ENCODE data around the gene PLCB1.
A peak's percentile ranks its signal among the peaks of the same experiment; 100 is the strongest.

PLCB1 gene

DNA sequence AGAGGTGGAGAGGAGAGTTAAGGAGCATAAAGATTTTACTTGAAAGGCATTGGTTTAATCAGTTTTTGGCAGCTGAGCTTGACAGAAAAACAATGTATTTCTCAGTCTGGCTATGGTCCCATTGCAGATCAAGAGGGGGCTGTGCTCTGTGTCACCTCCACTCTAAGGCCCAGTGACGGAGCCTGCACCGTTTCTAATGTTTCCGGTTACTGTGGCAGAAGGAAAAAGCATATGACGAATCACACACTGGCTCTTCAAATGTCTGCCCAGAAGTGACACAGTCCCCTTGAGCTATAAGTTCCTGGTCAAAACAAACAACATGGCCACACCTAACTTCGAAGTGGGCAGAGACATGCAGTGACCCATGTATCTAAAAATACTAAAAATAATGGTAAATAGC is 372.0 kb downstream of the PLCB1 start:
- peaks cover 0 to 13% of the 10 kb centered on the region in 2 experiments for H3K4me1 ChIP-seq (ENCODE audit: control insufficient read depth in 1 of 2, insufficient read depth in 1 of 2, low read depth in 1 of 2, low read length in 1 of 2)
- no peaks in the 10 kb centered on the region for H3K27me3 ChIP-seq
- no peak overlapping the region for H3K27ac ChIP-seq
- TF ChIP-seq, protein P1, sequence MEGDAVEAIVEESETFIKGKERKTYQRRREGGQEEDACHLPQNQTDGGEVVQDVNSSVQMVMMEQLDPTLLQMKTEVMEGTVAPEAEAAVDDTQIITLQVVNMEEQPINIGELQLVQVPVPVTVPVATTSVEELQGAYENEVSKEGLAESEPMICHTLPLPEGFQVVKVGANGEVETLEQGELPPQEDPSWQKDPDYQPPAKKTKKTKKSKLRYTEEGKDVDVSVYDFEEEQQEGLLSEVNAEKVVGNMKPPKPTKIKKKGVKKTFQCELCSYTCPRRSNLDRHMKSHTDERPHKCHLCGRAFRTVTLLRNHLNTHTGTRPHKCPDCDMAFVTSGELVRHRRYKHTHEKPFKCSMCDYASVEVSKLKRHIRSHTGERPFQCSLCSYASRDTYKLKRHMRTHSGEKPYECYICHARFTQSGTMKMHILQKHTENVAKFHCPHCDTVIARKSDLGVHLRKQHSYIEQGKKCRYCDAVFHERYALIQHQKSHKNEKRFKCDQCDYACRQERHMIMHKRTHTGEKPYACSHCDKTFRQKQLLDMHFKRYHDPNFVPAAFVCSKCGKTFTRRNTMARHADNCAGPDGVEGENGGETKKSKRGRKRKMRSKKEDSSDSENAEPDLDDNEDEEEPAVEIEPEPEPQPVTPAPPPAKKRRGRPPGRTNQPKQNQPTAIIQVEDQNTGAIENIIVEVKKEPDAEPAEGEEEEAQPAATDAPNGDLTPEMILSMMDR (IDR thresholded peaks at IDR 0.05), result no peak
- H3K36me3 ChIP-seq, result no peaks in the 10 kb centered on the region
- H3K4me3 ChIP-seq (ENCODE audit: low read depth in 1 of 2, low read length in 1 of 2), result no peak overlapping the region
- H3K9me3 ChIP-seq, result no peaks in the 10 kb centered on the region

- Histone ChIP-seq H3K27me3 (no peaks in the 10 kb centered on the region), H3K36me3 (no peaks in the 10 kb centered on the region), H3K4me3 (ENCODE audit: low read depth in 1 of 2, low read length in 1 of 2) (no peak overlapping the region), H3K9me3 (no peaks in the 10 kb centered on the region), H3K27ac (peak overlapping the region; percentile 67), H3K4me1 (ENCODE audit: control insufficient read depth in 1 of 2, insufficient read depth in 1 of 2, low read depth in 1 of 2, low read length in 1 of 2) (peaks cover 0 to 13% of the 10 kb centered on the region in 2 experiments)
- TF ChIP-seq, protein P1 (IDR thresholded peaks at IDR 0.05), result no peak
Observed at GRCh38 chr20:8505476-8506200, 373.6 kb downstream of the PLCB1 start.

DNA sequence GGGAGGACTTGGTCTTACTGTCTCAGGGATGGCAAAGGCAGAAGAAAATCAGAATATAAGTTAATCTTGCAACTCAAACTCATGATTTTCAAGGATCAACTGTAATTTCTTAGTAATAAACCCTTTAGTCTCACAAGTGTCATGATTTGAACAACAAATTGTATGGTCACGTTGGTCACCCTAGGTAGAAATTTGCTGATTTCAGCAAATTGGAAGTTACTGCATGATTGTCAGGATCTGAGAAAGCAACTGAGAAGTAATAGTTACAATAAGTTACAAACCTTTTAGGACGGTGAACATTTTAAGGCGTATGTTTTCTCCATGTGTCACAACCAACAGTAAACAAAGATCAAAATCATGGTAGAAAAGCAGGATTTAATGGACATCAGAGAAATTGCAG is 375.2 kb downstream of the PLCB1 start:
- Histone ChIP-seq H3K36me3 (no peaks in the 10 kb centered on the region), H3K4me1 (ENCODE audit: control insufficient read depth in 1 of 2, insufficient read depth in 1 of 2, low read depth in 1 of 2, low read length in 1 of 2) (peaks cover 0 to 13% of the 10 kb centered on the region in 2 experiments), H3K27me3 (no peaks in the 10 kb centered on the region), H3K9me3 (no peaks in the 10 kb centered on the region), H3K27ac (no peak overlapping the region), H3K4me3 (ENCODE audit: low read depth in 1 of 2, low read length in 1 of 2) (no peak overlapping the region)
- TF ChIP-seq, protein P1 (IDR thresholded peaks at IDR 0.05), result no peak

- Histone ChIP-seq H3K4me1 (ENCODE audit: control insufficient read depth in 1 of 2, insufficient read depth in 1 of 2, low read depth in 1 of 2, low read length in 1 of 2) (peaks cover 0 to 13% of the 10 kb centered on the region in 2 experiments), H3K36me3 (no peaks in the 10 kb centered on the region), H3K27me3 (no peaks in the 10 kb centered on the region), H3K9me3 (no peaks in the 10 kb centered on the region), H3K4me3 (ENCODE audit: low read depth in 1 of 2, low read length in 1 of 2) (no peak overlapping the region), H3K27ac (no peak overlapping the region)
- TF ChIP-seq, protein P1 (IDR thresholded peaks at IDR 0.05), result no peak
Observed at GRCh38 chr20:8509809-8510208, 377.7 kb downstream of the PLCB1 start.

DNA sequence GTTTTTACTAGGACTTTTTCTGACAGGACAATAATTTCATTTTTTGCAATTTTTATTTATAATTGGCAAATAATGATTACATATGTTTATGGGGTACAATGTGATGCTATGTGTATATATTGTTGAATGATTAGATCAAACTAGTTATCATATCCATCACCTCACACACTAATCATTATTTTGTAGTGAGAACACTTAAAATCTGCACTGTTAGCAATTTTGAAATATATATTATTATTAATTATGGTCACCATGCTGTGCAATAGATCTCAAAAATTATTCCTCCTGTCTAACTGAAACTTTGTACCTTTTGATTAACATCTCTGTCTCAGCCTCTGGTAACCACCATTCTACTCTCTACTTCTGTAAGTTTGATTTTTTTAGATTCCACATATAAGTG is 378.7 kb downstream of the PLCB1 start:
- H3K4me1 ChIP-seq (ENCODE audit: control insufficient read depth in 1 of 2, insufficient read depth in 1 of 2, low read depth in 1 of 2, low read length in 1 of 2), result peaks cover 0 to 4% of the 10 kb centered on the region in 2 experiments
- H3K27ac ChIP-seq, result no peak overlapping the region
- H3K9me3 ChIP-seq, result no peaks in the 10 kb centered on the region
- no peak overlapping the region for H3K4me3 ChIP-seq (ENCODE audit: low read depth in 1 of 2, low read length in 1 of 2)
- no peaks in the 10 kb centered on the region for H3K27me3 ChIP-seq
- TF ChIP-seq, protein P1 (IDR thresholded peaks at IDR 0.05), result no peak
- H3K36me3 ChIP-seq, result no peaks in the 10 kb centered on the region

Measured in neutrophil (primary cell).